ENCODE data around the gene MAD1L1.
"Not testable (repeated sequence)": the region's sequence is repeated elsewhere in the genome, so short reads cannot be mapped to it uniquely, and the experiment has no call there.

MAD1L1 gene

DNA sequence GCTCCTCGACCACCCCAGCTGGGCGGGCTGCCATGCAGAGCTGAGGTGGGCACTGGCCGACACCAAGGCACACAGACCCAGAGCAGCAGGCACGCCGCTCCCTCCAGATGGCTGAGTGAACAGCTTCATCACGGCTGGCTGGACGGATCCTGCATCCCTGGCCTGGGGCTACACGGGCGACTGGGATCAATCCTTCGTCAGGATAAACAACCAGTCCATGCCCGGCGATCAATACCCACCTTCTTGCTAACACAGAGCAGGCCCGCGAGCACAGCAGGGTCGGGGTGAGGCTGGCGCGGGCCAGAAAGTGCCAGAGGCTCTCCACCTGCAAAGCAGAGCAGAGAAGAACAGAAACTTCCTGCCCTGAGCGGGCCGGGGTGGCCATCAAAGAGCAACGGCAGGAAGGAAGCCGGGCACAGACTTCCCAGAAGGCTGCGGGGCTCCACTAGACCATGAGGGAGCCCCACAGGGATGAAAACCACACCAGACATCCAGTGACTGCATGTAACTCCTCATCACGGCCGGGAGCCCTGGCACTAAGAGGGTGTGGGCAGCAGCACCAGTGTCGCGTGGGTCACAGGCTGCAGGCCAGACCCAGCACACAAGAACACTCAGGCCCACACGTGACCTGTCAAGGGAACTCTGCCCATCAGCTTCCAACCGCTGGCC lies 166.4 kb downstream of the MAD1L1 start:
- DNase-seq (ENCODE audit: low read depth): no peak

DNA sequence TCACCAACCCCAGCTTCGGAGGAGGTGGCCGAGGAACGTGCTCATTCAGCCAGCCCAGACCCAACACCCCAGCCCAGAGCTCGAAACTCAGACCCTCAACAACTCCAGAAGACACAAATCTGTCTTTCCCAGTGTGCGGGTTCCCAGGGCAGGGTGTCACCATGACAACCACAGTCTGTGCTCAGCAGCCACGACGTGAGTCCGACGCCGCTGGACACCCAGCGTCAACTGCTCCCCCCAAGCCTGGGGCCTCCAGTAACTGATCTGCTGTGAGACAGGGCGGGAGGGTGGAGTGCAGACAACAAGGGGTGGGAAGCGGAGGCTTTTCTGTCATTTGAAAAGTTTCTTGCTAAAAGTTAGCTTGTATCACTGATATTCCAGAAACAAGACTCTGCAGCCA lies 167.2 kb downstream of the MAD1L1 start:
- no peak for DNase-seq (ENCODE audit: low read depth)

- no peak for DNase-seq (ENCODE audit: low read depth)
Measured at GRCh38 chr7:2063563-2064260, 169.0 kb downstream of the MAD1L1 start.

DNA sequence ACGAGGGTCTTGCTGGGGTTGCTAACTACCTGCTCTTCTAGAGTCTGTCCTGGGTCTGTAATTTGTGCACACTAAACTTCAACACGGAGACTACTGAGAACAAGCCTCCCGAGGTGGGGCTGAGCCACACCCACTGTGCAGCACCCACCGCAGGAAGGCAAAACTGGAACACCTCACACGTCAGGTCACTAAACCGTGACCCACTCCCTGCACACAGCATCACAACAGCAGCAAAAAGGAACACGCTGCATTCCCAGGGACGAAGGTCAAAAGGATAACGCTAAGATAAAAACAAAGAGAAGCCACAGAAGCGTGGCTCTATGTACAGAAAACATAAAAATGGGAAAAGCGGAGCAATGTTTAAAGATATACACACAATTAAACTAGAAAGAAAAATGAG lies 170.1 kb downstream of the MAD1L1 start:
- no peak for DNase-seq (ENCODE audit: low read depth)

GRCh38 chr7:2060701-2061100 lies 172.0 kb downstream of the MAD1L1 start:
- DNase-seq (ENCODE audit: low read depth): no peak

- no peak for DNase-seq (ENCODE audit: low read depth)
Measured at GRCh38 chr7:2059964-2060700, 172.6 kb downstream of the MAD1L1 start.

DNA sequence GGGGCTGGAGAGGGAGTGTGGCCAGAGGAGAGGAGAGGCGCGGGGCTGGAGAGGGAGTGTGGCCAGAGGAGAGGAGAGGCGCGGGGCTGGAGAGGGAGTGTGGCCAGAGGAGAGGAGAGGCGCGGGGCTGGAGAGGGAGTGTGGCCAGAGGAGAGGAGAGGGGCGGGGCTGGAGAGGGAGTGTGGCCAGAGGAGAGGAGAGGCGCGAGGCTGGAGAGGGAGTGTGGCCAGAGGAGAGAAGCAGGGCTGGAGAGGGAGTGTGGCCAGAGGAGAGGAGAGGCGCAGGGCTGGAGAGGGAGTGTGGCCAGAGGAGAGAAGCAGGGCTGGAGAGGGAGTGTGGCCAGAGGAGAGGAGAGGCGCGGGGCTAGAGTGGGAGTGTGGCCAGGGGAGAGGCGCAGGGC lies 174.5 kb downstream of the MAD1L1 start:
- not testable (repeated sequence) for DNase-seq (ENCODE audit: low read depth)

GRCh38 chr7:2055956-2056355 lies 176.8 kb downstream of the MAD1L1 start:
- DNase-seq (ENCODE audit: low read depth): no peak

- DNase-seq (ENCODE audit: low read depth): no peak
Measured at GRCh38 chr7:2054927-2055326, 177.8 kb downstream of the MAD1L1 start.

GRCh38 chr7:2053395-2053794 lies 179.3 kb downstream of the MAD1L1 start:
- DNase-seq (ENCODE audit: low read depth): no peak

GRCh38 chr7:2052657-2053048 lies 180.1 kb downstream of the MAD1L1 start:
- DNase-seq (ENCODE audit: low read depth): no peak

DNA sequence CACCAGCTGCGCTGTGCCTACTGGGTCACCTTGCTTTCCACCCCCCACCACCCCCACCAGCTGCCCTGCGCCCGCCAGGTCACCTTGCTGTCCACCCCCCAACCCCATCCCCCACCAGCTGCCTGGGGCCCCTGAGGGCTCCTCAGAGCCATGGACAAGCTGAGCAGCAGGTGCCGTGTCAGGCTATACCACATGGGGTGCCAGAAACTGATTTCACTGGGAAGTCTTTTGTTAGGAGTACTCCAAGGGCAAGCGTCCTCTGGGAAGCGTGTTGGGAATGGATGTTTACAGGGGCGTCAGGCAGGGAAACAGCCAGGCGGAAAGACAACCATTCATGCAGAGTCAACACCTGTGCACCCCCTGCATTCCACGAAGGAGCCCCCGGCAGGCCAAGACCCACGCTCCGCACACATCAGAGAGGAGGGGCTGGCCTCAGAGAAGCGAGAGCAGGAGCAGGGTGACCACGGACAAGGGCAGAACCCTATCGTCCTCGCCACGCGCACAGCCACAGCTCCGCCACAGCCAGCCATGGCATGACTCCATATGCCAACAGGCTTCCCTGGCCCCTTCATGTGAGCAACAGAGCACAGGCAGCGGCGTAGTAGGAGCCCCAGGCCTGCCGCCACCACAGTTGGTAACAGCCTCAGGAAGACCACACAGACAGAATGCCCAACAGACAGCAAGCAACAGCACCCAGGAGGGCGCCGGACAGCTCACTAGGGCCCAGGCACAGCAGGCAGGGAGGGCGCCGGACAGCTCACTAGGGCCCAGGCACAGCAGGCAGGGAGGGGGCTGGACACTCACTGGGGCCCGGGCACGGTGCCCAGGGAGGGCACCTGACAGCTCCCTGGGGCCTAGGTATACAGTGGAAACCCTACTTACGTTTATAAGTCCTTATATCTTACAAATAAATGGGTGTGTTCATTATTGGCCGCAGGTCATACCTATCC lies 180.8 kb downstream of the MAD1L1 start:
- DNase-seq (ENCODE audit: low read depth): no peak

DNA sequence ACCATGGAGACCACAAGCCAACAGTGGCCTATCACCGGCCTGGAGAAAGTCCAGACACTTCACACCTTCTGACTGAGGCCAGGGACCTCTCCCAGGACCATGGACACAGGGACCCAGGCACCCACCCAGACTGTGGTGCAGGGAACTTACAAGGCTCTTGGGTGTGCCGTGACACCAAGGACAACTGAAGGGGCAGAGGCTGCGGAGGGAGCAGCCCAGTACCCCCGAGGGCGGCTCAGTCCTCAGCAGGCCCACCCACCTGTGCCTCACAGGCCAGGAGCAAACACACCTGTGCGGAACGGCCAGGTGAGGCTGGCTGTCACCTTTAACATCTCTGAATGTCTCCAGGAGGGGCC lies 182.3 kb downstream of the MAD1L1 start:
- no peak for DNase-seq (ENCODE audit: low read depth)

GRCh38 chr7:2049782-2050510 lies 182.8 kb downstream of the MAD1L1 start:
- DNase-seq (ENCODE audit: low read depth): no peak

- no peak for DNase-seq (ENCODE audit: low read depth)
Measured at GRCh38 chr7:2049111-2049781, 183.5 kb downstream of the MAD1L1 start.

DNA sequence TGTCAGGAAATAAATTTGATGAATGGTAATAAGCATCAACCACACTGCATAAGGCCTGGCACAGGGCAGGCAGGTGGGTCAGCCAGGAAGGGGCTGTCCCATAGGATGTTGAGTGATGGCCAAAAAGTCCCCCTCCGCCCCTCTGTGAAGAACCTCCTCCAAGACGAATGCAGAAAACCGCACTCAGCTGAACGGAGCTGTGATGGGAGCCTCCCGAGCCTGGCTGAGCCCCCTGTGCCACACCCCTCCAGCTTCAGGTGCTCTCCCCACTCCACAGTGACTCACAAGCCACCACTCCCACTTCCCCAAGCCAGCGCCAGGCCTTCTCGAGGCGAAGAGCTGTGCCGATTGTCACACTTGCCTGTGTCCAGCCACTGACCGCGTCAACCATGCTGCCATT lies 184.2 kb downstream of the MAD1L1 start:
- DNase-seq (ENCODE audit: low read depth): no peak

DNA sequence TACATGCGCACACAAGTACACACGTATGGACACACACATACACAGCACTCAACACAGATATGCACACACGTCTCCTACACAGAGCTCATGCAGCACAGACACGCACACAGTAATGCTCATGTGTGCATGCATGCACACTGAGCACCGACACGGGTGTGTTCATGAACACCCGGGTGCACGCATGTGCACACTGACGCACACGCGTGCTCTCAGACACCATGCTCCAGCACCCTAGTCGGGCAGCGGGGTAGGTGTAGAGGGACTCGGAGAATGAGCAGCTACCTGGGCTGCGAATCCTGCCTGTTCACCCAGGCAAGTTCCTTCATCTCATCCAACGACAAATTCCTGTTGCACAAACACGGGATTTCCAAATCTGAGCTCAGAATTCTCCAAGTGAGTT lies 184.7 kb downstream of the MAD1L1 start:
- DNase-seq (ENCODE audit: low read depth): no peak

GRCh38 chr7:2046581-2047565 lies 185.9 kb downstream of the MAD1L1 start:
- DNase-seq (ENCODE audit: low read depth): no peak

GRCh38 chr7:2045559-2046405 lies 187.0 kb downstream of the MAD1L1 start:
- DNase-seq (ENCODE audit: low read depth): no peak

Data from HS-5 (cell line).